GM23338 (cell line): ENCODE data around the gene HACD2. TPM values are rescaled to one million over a fixed set of nuclear protein-coding genes. Genes with fewer than 3 reads are reported as not detected.

Source experiments
- ATAC-seq: fragments of 200-7000 bp; cut with Tn5 transposase; 3 replicates; pipeline ENCODE4 v1.9.1; 2020
- DNase-seq: peaks from one replicate; pipeline ENCODE4 v3.0.0-alpha.2; 2015; ENCODE audit warnings: low spot score
- H2AFZ ChIP-seq: fragments of 200-600 bp; sonication (generic); 2 replicates; pipeline ENCODE4 v1.8.0; 2016; ENCODE audit warnings: antibody characterized with exemption, mild to moderate bottlenecking, moderate library complexity
- H3F3A ChIP-seq: fragments of 200-600 bp; sonication (generic); replicated peaks from 2 replicates; pipeline ENCODE4 v1.8.0; 2017; ENCODE audit warnings: antibody characterized with exemption, mixed run types, low read depth
- H3K27ac ChIP-seq: fragments of 200-600 bp; sonication (generic); 2 replicates; pipeline ENCODE4 v1.6.1; 2016; ENCODE audit warnings: low read depth
- H3K27me3 ChIP-seq: fragments of 200-600 bp; sonication (generic); 2 replicates; pipeline ENCODE4 v1.8.0; 2016; ENCODE audit warnings: mild to moderate bottlenecking, mixed run types, moderate library complexity; ENCODE audit not compliant: insufficient read depth
- H3K36me3 ChIP-seq: fragments of 200-600 bp; sonication (generic); 2 replicates; pipeline ENCODE4 v1.8.0; 2016; ENCODE audit warnings: mild to moderate bottlenecking; ENCODE audit not compliant: insufficient read depth
- H3K4me1 ChIP-seq: fragments of 200-600 bp; sonication (generic); 2 replicates; pipeline ENCODE4 v1.8.0; 2016; ENCODE audit warnings: mild to moderate bottlenecking, moderate library complexity; ENCODE audit not compliant: insufficient read depth
- H3K4me2 ChIP-seq: fragments of 200-600 bp; sonication (generic); 2 replicates; pipeline ENCODE4 v1.7.1; 2017; ENCODE audit warnings: mixed run types
- H3K4me3 ChIP-seq: fragments of 200-600 bp; sonication (generic); 2 replicates; pipeline ENCODE4 v1.6.1; 2016; ENCODE audit warnings: mixed run types
- H3K79me2 ChIP-seq: fragments of 200-600 bp; sonication (generic); replicated peaks from 2 replicates; pipeline ENCODE4 v1.8.0; 2017; ENCODE audit warnings: mild to moderate bottlenecking; ENCODE audit not compliant: insufficient read depth
- H3K9me2 ChIP-seq: fragments of 200-600 bp; sonication (generic); 2 replicates; pipeline ENCODE4 v1.8.0; 2017; ENCODE audit not compliant: insufficient read depth
- H4K20me1 ChIP-seq: fragments of 200-600 bp; sonication (generic); replicated peaks from 2 replicates; pipeline ENCODE4 v1.8.0; 2017; ENCODE audit warnings: mild to moderate bottlenecking; ENCODE audit not compliant: insufficient read depth
- H3K27ac Mint-ChIP-seq: 2 replicates; pipeline ENCODE4 v1.8.0; 2020; ENCODE audit warnings: inconsistent platforms, mild to moderate bottlenecking, moderate library complexity, mixed read lengths
- H3K27me3 Mint-ChIP-seq: 3 replicates; pipeline ENCODE4 v1.8.0; 2022; ENCODE audit warnings: low read depth, mild to moderate bottlenecking, moderate library complexity, mixed read lengths, inconsistent platforms; ENCODE audit not compliant: insufficient read depth, poor library complexity
- H3K36me3 Mint-ChIP-seq: 3 replicates; pipeline ENCODE4 v1.8.0; 2021; ENCODE audit warnings: low read depth, mild to moderate bottlenecking, inconsistent platforms, moderate library complexity, mixed read lengths
- H3K4me1 Mint-ChIP-seq: 3 replicates; pipeline ENCODE4 v1.8.0; 2020; ENCODE audit warnings: mild to moderate bottlenecking, inconsistent platforms, mixed read lengths
- H3K4me3 Mint-ChIP-seq: 3 replicates; pipeline ENCODE4 v1.8.0; 2021; ENCODE audit warnings: moderate library complexity, mild to moderate bottlenecking, inconsistent platforms, mixed read lengths
- H3K9me3 Mint-ChIP-seq: 3 replicates; pipeline ENCODE4 v1.8.0; 2020; ENCODE audit warnings: moderate library complexity, mild to moderate bottlenecking, inconsistent platforms, mixed read lengths
- CREB1 ChIP-seq: fragments of 250-450 bp; sonication (Bioruptor Pico); IDR thresholded peaks from 2 replicates; pipeline ENCODE4 v1.5.0; 2020; ENCODE audit warnings: low read depth, mild to moderate bottlenecking, moderate library complexity
- CTCF ChIP-seq, 2 experiments: fragments of 200-600 bp in 1 of 2; sonication (generic) in 1 of 2; conservative IDR thresholded peaks; 2 replicates each; pipeline versions ENCODE4 v1.5.1 to v1.6.1; 2016 to 2017; ENCODE audit warnings: antibody characterized with exemption in 2 of 2, low read depth in 2 of 2, mild to moderate bottlenecking in 2 of 2, moderate library complexity in 1 of 2
- ETS1 ChIP-seq: IDR thresholded peaks from 2 replicates; pipeline ENCODE4 v1.6.1; 2016; ENCODE audit warnings: antibody characterized with exemption
- EZH2 ChIP-seq: fragments of 200-600 bp; sonication (generic); IDR thresholded peaks from one replicate; pipeline ENCODE4 v1.8.0; 2017; ENCODE audit warnings: antibody characterized with exemption, mild to moderate bottlenecking, low read depth; ENCODE audit not compliant: unreplicated experiment
- EZH2phosphoT487 ChIP-seq: fragments of 200-600 bp; sonication (generic); IDR thresholded peaks from one replicate; pipeline ENCODE4 v1.8.1; 2018; ENCODE audit warnings: antibody characterized with exemption; ENCODE audit not compliant: unreplicated experiment
- JUNB ChIP-seq: IDR thresholded peaks from one replicate; pipeline ENCODE4 v1.6.1; 2016; ENCODE audit warnings: antibody characterized with exemption; ENCODE audit not compliant: unreplicated experiment
- NANOG ChIP-seq: IDR thresholded peaks from 2 replicates; pipeline ENCODE4 v1.6.1; 2016; ENCODE audit warnings: antibody characterized with exemption, borderline replicate concordance
- POLR2AphosphoS5 ChIP-seq: IDR thresholded peaks from 2 replicates; pipeline ENCODE4 v1.6.1; 2016; ENCODE audit warnings: antibody characterized with exemption, low read depth
- REST ChIP-seq: IDR thresholded peaks from one replicate; pipeline ENCODE4 v1.6.1; 2018; ENCODE audit warnings: antibody characterized with exemption; ENCODE audit not compliant: unreplicated experiment
- STAT1 ChIP-seq: IDR thresholded peaks from one replicate; pipeline ENCODE4 v1.6.1; 2016; ENCODE audit warnings: antibody characterized with exemption; ENCODE audit not compliant: unreplicated experiment
- ZNF114 ChIP-seq: fragments of 250-450 bp; sonication (Bioruptor Pico); IDR thresholded peaks from 2 replicates; pipeline ENCODE4 v1.5.0; 2020; ENCODE audit warnings: mild to moderate bottlenecking, moderate library complexity
- ZNF331 ChIP-seq: fragments of 250-450 bp; sonication (Bioruptor Pico); IDR thresholded peaks from 2 replicates; pipeline ENCODE4 v1.5.0; 2020; ENCODE audit warnings: low read depth, mild to moderate bottlenecking, moderate library complexity
- ZNF462 ChIP-seq: fragments of 250-450 bp; sonication (Bioruptor Pico); IDR thresholded peaks from 2 replicates; pipeline ENCODE4 v1.5.0; 2020; ENCODE audit warnings: mild to moderate bottlenecking, moderate library complexity
- polyA plus RNA-seq: library from polyadenylated mRNA; unstranded; fragments of >200 nt; fragmentation: Nextera tagmentation; extraction: Ambion mirVana; gene quantifications from 2 replicates; pipeline ENCODE4 v1.2.1, GENCODE V29; 2016
- total RNA-seq: library from RNA; depleted of rRNA; stranded (reverse); fragments of >200 nt; shearing (Covaris generic); gene quantifications from 2 replicates; pipeline ENCODE4 v1.2.3, GENCODE V29; 2014

Gene HACD2
- total and polyA plus RNA-seq, 2 experiments from 2014 or later, result 13.4 to 31.5 TPM

- DNase-seq (no peak), ATAC-seq (no peak)
- Histone ChIP-seq H3K4me1 (no peaks in the 10 kb centered on the region), H4K20me1 (0 out of 2 replicates have a peak, but pooled peaks cover 2% of the 10 kb centered on the region), H3K36me3 (peaks cover 2% of the 10 kb centered on the region; the same call in 1 of the 2 replicates), H3K27me3 (no peaks in the 10 kb centered on the region), H3K4me2 (no peak overlapping the region), H3F3A (no peaks in the 10 kb centered on the region), H2AFZ (no peak overlapping the region), H3K4me3 (no peak overlapping the region), H3K79me2 (no peaks in the 10 kb centered on the region), H3K9me2 (no peaks in the 10 kb centered on the region), H3K27ac (no peak overlapping the region)
- Mint-ChIP-seq H3K27ac (no peak overlapping the region), H3K27me3 (no peaks in the 10 kb centered on the region), H3K4me1 (peaks cover 2% of the 10 kb centered on the region; the same call in 1 of the 3 replicates), H3K4me3 (no peak overlapping the region), H3K36me3 (no peaks in the 10 kb centered on the region), H3K9me3 (no peaks in the 10 kb centered on the region)
- TF ChIP-seq NANOG, result no peak
- no peak for TF ChIP-seq CTCF (conservative IDR thresholded peaks at IDR 0.05; ENCODE audit: low read depth in 2 of 2)
- no peak for TF ChIP-seq POLR2AphosphoS5
- TF ChIP-seq REST, result no peak
- TF ChIP-seq EZH2, result no peak
- no peak for TF ChIP-seq STAT1
- TF ChIP-seq ZNF331 (CRISPR knock-in tag), result no peak
- no peak for TF ChIP-seq CREB1
- no peak for TF ChIP-seq ETS1
- TF ChIP-seq JUNB, result no peak
- no peak for TF ChIP-seq ZNF462 (CRISPR knock-in tag)
- TF ChIP-seq ZNF114 (CRISPR knock-in tag), result no peak
- no peak for TF ChIP-seq EZH2phosphoT487
These were observed 26.2 kb upstream of the HACD2 start for GRCh38 chr3:123611082-123611481.
